Testis (tissue), 2 donors: ENCODE measurements around the gene SCIN.

ENCODE experiments used
- POLR2A ChIP-seq: fragments of 450-650 bp; IDR thresholded peaks from one replicate; pipeline ENCODE4 v1.6.1; 2017; ENCODE audit warnings: antibody characterized with exemption, mild to moderate bottlenecking, moderate library complexity
- TF ChIP-seq, protein P1 (sequence below), 3 experiments: fragments of 450-650 bp in 2 of 3; fragments of 200-600 bp in 1 of 3; sonication (generic) in 1 of 3; IDR thresholded peaks; one replicate each; pipeline ENCODE4 v1.5.1; 2016 to 2019; ENCODE audit warnings: antibody characterized with exemption in 3 of 3, mild to moderate bottlenecking in 2 of 3, moderate library complexity in 1 of 3

DNA sequence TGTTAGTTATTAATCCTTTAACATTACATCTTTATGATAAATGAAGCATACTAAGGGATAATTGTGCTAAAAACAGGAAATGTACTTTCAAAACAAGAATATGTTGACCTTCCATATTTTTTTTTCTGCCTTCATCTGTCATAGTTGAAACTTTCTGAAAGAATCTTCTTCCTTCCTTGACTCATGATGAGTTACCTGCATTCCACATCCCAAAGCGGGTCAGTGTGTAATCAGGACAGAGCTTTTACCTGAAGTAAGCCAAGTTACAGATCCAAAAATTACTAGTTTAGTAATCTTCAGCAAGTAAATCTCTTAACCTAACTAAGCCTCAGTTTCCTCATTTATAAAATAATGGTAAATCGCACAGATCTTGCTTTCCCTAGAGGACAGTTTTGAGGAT lies 103.5 kb downstream of the SCIN start:
- TF ChIP-seq, protein P1, sequence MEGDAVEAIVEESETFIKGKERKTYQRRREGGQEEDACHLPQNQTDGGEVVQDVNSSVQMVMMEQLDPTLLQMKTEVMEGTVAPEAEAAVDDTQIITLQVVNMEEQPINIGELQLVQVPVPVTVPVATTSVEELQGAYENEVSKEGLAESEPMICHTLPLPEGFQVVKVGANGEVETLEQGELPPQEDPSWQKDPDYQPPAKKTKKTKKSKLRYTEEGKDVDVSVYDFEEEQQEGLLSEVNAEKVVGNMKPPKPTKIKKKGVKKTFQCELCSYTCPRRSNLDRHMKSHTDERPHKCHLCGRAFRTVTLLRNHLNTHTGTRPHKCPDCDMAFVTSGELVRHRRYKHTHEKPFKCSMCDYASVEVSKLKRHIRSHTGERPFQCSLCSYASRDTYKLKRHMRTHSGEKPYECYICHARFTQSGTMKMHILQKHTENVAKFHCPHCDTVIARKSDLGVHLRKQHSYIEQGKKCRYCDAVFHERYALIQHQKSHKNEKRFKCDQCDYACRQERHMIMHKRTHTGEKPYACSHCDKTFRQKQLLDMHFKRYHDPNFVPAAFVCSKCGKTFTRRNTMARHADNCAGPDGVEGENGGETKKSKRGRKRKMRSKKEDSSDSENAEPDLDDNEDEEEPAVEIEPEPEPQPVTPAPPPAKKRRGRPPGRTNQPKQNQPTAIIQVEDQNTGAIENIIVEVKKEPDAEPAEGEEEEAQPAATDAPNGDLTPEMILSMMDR (IDR thresholded peaks at IDR 0.05) = no peak
- TF ChIP-seq POLR2A = no peak
